ENCODE measurements around the gene NLRP1.

DNA sequence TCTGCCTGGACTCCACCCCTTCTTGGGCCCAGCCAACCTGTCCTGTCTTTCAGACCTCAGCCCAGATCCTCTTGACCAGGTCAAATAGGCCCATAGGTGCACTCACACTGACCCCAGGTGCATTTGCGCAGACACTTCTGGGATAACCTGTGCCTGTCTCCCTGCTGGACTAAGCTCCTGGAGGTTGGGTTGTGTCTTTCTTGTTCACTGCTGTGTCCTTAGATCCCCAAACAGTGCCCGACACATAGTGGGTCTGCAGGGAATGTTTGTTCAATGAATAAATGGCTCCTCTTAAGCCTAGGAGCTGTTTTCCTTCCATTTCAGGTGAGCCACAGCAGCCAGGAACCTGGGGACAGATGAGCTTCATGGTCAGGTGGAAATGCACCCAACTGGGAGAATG lies 48.9 kb downstream of the NLRP1 start:
- TF ChIP-seq, protein P1, sequence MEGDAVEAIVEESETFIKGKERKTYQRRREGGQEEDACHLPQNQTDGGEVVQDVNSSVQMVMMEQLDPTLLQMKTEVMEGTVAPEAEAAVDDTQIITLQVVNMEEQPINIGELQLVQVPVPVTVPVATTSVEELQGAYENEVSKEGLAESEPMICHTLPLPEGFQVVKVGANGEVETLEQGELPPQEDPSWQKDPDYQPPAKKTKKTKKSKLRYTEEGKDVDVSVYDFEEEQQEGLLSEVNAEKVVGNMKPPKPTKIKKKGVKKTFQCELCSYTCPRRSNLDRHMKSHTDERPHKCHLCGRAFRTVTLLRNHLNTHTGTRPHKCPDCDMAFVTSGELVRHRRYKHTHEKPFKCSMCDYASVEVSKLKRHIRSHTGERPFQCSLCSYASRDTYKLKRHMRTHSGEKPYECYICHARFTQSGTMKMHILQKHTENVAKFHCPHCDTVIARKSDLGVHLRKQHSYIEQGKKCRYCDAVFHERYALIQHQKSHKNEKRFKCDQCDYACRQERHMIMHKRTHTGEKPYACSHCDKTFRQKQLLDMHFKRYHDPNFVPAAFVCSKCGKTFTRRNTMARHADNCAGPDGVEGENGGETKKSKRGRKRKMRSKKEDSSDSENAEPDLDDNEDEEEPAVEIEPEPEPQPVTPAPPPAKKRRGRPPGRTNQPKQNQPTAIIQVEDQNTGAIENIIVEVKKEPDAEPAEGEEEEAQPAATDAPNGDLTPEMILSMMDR (IDR thresholded peaks at IDR 0.05), result no peak
- TF ChIP-seq POLR2A (IDR thresholded peaks at IDR 0.05), result no peak
- TF ChIP-seq EP300 (IDR thresholded peaks at IDR 0.05), result no peak
